ENCODE data around the gene TNFAIP3.
"Not testable (repeated sequence)": the region's sequence is repeated elsewhere in the genome, so short reads cannot be mapped to it uniquely, and the experiment has no call there.

TNFAIP3 gene

GRCh38 chr6:137882225-137882961 lies 15.3 kb downstream of the TNFAIP3 start:
- TF ChIP-seq GATA1 (IDR thresholded peaks at IDR 0.05; ENCODE audit: low read depth, low read length) (no peak), POLR2A (IDR thresholded peaks at IDR 0.05; ENCODE audit: low read length) (no peak)
- no peak for DNase-seq

- DNase-seq: no peak
- TF ChIP-seq GATA1 (IDR thresholded peaks at IDR 0.05; ENCODE audit: low read depth, low read length): no peak
- TF ChIP-seq POLR2A (IDR thresholded peaks at IDR 0.05; ENCODE audit: low read length): no peak
Measured at GRCh38 chr6:137883400-137884148, 16.5 kb downstream of the TNFAIP3 start.

GRCh38 chr6:137884149-137884909 lies 17.3 kb downstream of the TNFAIP3 start:
- TF ChIP-seq POLR2A (IDR thresholded peaks at IDR 0.05; ENCODE audit: low read length) (no peak), GATA1 (IDR thresholded peaks at IDR 0.05; ENCODE audit: low read depth, low read length) (no peak)
- DNase-seq: no peak

GRCh38 chr6:137884910-137885229 lies 17.8 kb downstream of the TNFAIP3 start:
- not testable (repeated sequence) for DNase-seq

GRCh38 chr6:137886226-137886625 lies 19.2 kb downstream of the TNFAIP3 start:
- DNase-seq: not testable (repeated sequence)

- TF ChIP-seq GATA1 (IDR thresholded peaks at IDR 0.05; ENCODE audit: low read depth, low read length): no peak
- no peak for TF ChIP-seq POLR2A (IDR thresholded peaks at IDR 0.05; ENCODE audit: low read length)
Measured at GRCh38 chr6:137890983-137891537, 24.0 kb downstream of the TNFAIP3 start.

GRCh38 chr6:137892271-137892708 lies 25.2 kb downstream of the TNFAIP3 start:
- DNase-seq: no peak
- no peak for TF ChIP-seq GATA1 (IDR thresholded peaks at IDR 0.05; ENCODE audit: low read depth, low read length)
- TF ChIP-seq POLR2A (IDR thresholded peaks at IDR 0.05; ENCODE audit: low read length): no peak

More at GRCh38 chr6:137890983-137891537, 24.0 kb downstream of the TNFAIP3 start:
- DNase-seq: no peak

- TF ChIP-seq POLR2A (IDR thresholded peaks at IDR 0.05; ENCODE audit: low read length) (no peak), GATA1 (IDR thresholded peaks at IDR 0.05; ENCODE audit: low read depth, low read length) (no peak)
- no peak for DNase-seq
Measured at GRCh38 chr6:137893181-137893580, 26.1 kb downstream of the TNFAIP3 start.

- no peak for DNase-seq
- TF ChIP-seq POLR2A (IDR thresholded peaks at IDR 0.05; ENCODE audit: low read length) (no peak), GATA1 (IDR thresholded peaks at IDR 0.05; ENCODE audit: low read depth, low read length) (no peak)
Measured at GRCh38 chr6:137893726-137894125, 26.7 kb downstream of the TNFAIP3 start.

GRCh38 chr6:137894378-137894777 lies 27.3 kb downstream of the TNFAIP3 start:
- not testable (repeated sequence) for DNase-seq

GRCh38 chr6:137894779-137895385 lies 27.8 kb downstream of the TNFAIP3 start:
- TF ChIP-seq GATA1 (IDR thresholded peaks at IDR 0.05; ENCODE audit: low read depth, low read length) (no peak), POLR2A (IDR thresholded peaks at IDR 0.05; ENCODE audit: low read length) (no peak)
- no peak for DNase-seq

GRCh38 chr6:137896647-137897046 lies 29.6 kb downstream of the TNFAIP3 start:
- TF ChIP-seq POLR2A (IDR thresholded peaks at IDR 0.05; ENCODE audit: low read length) (no peak), GATA1 (IDR thresholded peaks at IDR 0.05; ENCODE audit: low read depth, low read length) (no peak)
- no peak for DNase-seq

GRCh38 chr6:137900815-137901214 lies 33.8 kb downstream of the TNFAIP3 start:
- TF ChIP-seq POLR2A (IDR thresholded peaks at IDR 0.05; ENCODE audit: low read length) (no peak), GATA1 (IDR thresholded peaks at IDR 0.05; ENCODE audit: low read depth, low read length) (no peak)
- no peak for DNase-seq

- no peak for TF ChIP-seq GATA1 (IDR thresholded peaks at IDR 0.05; ENCODE audit: low read depth, low read length)
- TF ChIP-seq POLR2A (IDR thresholded peaks at IDR 0.05; ENCODE audit: low read length): no peak
- no peak for DNase-seq
Measured at GRCh38 chr6:137901454-137901853, 34.4 kb downstream of the TNFAIP3 start.

All from erythroblast (primary cell).